Endothelial cell of umbilical vein (primary cell): ENCODE data around the gene NDST4. TPM values are rescaled to one million over a fixed set of nuclear protein-coding genes. Genes with fewer than 3 reads are reported as not detected.

ENCODE experiments used
- BruUV-seq: library from RNA; stranded (reverse); fragments of 400-500 nt; replicated peaks from 2 replicates; lab custom pipeline; 2021; lab: Mats Ljungman, UMichigan
- CTCF ChIA-PET: fragments of 300-600, 350-600 bp; sonication (Branson Sonifier 250); formaldehyde crosslinking; loops from one replicate; lab custom pipeline; 2021; ENCODE audit warnings: antibody characterized with exemption, inconsistent platforms; lab: Charles Lee
- POLR2A ChIA-PET: fragments of 300-600, 350-600 bp; sonication (Branson Sonifier 250); formaldehyde crosslinking; loops from one replicate; lab custom pipeline; 2021; ENCODE audit warnings: antibody characterized with exemption, inconsistent platforms; lab: Charles Lee
- DNase-seq: peaks from one replicate; pipeline ENCODE4 v3.0.0-alpha.2; 2011; ENCODE audit warnings: low read depth, low spot score
- FAIRE-seq: peaks from 2 replicates; lab custom pipeline; 2011; peaks lifted over from hg19 to GRCh38; lab: Jason Lieb, UNC
- H2AFZ ChIP-seq: 2 replicates; pipeline ENCODE4 v1.6.0; 2012; ENCODE audit warnings: low read depth, low read length, control low read depth, inconsistent platforms
- H3K27ac ChIP-seq: 2 replicates; pipeline ENCODE4 v1.5.1; 2011; ENCODE audit warnings: low read depth, mild to moderate bottlenecking, control low read depth, low read length, moderate library complexity; ENCODE audit not compliant: insufficient read depth
- H3K27me3 ChIP-seq, 2 experiments: 2 replicates each; pipeline versions ENCODE4 v1.6.0 to v1.6.1; 2011; ENCODE audit warnings: low read length in 2 of 2, mixed read lengths in 1 of 2; ENCODE audit not compliant: control insufficient read depth in 2 of 2, insufficient read depth in 2 of 2
- H3K36me3 ChIP-seq, 2 experiments: 2 replicates in 1 of 2; 3 replicates in 1 of 2; pipeline ENCODE4 v1.5.1; 2011; ENCODE audit warnings: low read length in 2 of 2, mild to moderate bottlenecking in 1 of 2, moderate library complexity in 1 of 2; ENCODE audit not compliant: control insufficient read depth in 2 of 2, insufficient read depth in 2 of 2; ENCODE audit errors: extremely low read depth in 1 of 2
- H3K4me1 ChIP-seq: 3 replicates; pipeline ENCODE4 v1.5.1; 2011; ENCODE audit warnings: mild to moderate bottlenecking, low read length; ENCODE audit not compliant: control insufficient read depth, insufficient read depth; ENCODE audit errors: extremely low read depth
- H3K4me2 ChIP-seq: 2 replicates; pipeline ENCODE4 v1.6.1; 2011; ENCODE audit warnings: low read length, control low read depth, mixed read lengths; ENCODE audit not compliant: insufficient read depth
- H3K4me3 ChIP-seq, 3 experiments: fragments of 200-600 bp in 1 of 3; sonication (generic), shearing (Covaris generic) in 1 of 3; replicated peaks in 1 of 3; 2 replicates each; pipeline ENCODE4 v1.5.1; 2011 to 2016; ENCODE audit warnings: control low read depth in 3 of 3, low read length in 3 of 3, mild to moderate bottlenecking in 2 of 3, inconsistent platforms in 1 of 3, low read depth in 1 of 3, moderate library complexity in 1 of 3; ENCODE audit not compliant: insufficient read depth in 1 of 3
- H3K79me2 ChIP-seq: 2 replicates; pipeline ENCODE4 v1.6.0; 2012; ENCODE audit warnings: low read length, inconsistent platforms; ENCODE audit not compliant: control insufficient read depth, insufficient read depth
- H3K9ac ChIP-seq: replicated peaks from 2 replicates; pipeline ENCODE3; 2011; ENCODE audit warnings: low read length, control low read depth; ENCODE audit not compliant: insufficient read depth; ENCODE audit errors: extremely low read depth
- H3K9me1 ChIP-seq: replicated peaks from 3 replicates; pipeline ENCODE4 v1.6.0; 2011; ENCODE audit warnings: mild to moderate bottlenecking, low read length; ENCODE audit not compliant: control insufficient read depth, insufficient read depth; ENCODE audit errors: extremely low read depth
- H3K9me3 ChIP-seq: replicated peaks from 2 replicates; pipeline ENCODE4 v1.5.1; 2012; ENCODE audit warnings: low read length, inconsistent platforms; ENCODE audit not compliant: control insufficient read depth, insufficient read depth
- H4K20me1 ChIP-seq: replicated peaks from 2 replicates; pipeline ENCODE3; 2011; ENCODE audit warnings: mild to moderate bottlenecking, low read length; ENCODE audit not compliant: control insufficient read depth, insufficient read depth; ENCODE audit errors: extremely low read depth
- CTCF ChIP-seq, 2 donors: IDR thresholded peaks; 1 replicate in 1 of 2; 2 replicates in 1 of 2; pipeline ENCODE4 v1.5.1; 2011; ENCODE audit warnings: low read length in 2 of 2, mild to moderate bottlenecking in 2 of 2, moderate library complexity in 2 of 2, control low read depth in 1 of 2, inconsistent platforms in 1 of 2, low read depth in 1 of 2; ENCODE audit not compliant: insufficient read depth in 1 of 2; ENCODE audit errors: extremely low read depth in 1 of 2
- EZH2 ChIP-seq: IDR thresholded peaks from 2 replicates; pipeline ENCODE4 v1.6.1; 2012; ENCODE audit warnings: borderline replicate concordance, low read depth, mild to moderate bottlenecking, moderate library complexity, low read length, inconsistent platforms; ENCODE audit not compliant: severe bottlenecking
- FOS ChIP-seq: IDR thresholded peaks from 2 replicates; pipeline ENCODE4 v1.6.1; 2011; ENCODE audit warnings: mild to moderate bottlenecking, low read length, moderate library complexity, borderline replicate concordance; ENCODE audit not compliant: insufficient read depth
- GATA2 ChIP-seq: IDR thresholded peaks from 2 replicates; pipeline ENCODE4 v1.7.0; 2011; ENCODE audit warnings: low read depth, mild to moderate bottlenecking, moderate library complexity, mixed read lengths, low read length; ENCODE audit not compliant: insufficient read length, insufficient read depth
- JUN ChIP-seq: IDR thresholded peaks from 2 replicates; pipeline ENCODE4 v1.6.1; 2011; ENCODE audit warnings: borderline replicate concordance, low read depth; ENCODE audit not compliant: insufficient read length, insufficient read depth
- MAX ChIP-seq: IDR thresholded peaks from 2 replicates; pipeline ENCODE4 v1.6.1; 2011; ENCODE audit not compliant: insufficient read depth, insufficient read length
- MYC ChIP-seq: IDR thresholded peaks from one replicate; pipeline ENCODE4 v1.6.1; 2011; ENCODE audit warnings: mild to moderate bottlenecking, low read depth, low read length
- POLR2A ChIP-seq: IDR thresholded peaks from 2 replicates; pipeline ENCODE4 v1.6.1; 2012; ENCODE audit warnings: low read depth, mild to moderate bottlenecking, control low read depth, low read length
- POLR2AphosphoS5 ChIP-seq: IDR thresholded peaks from 2 replicates; pipeline ENCODE4 v1.6.1; 2012; ENCODE audit warnings: low read depth, mild to moderate bottlenecking, control low read depth, low read length, moderate library complexity; ENCODE audit not compliant: insufficient read depth
- dilution Hi-C: fragments of 300-500 bp; cut with MboI; formaldehyde crosslinking; loops from one replicate; pipeline ENCODE4 v1.15.0; 2019; ENCODE audit warnings: low sequenced_read_pairs; ENCODE audit not compliant: extremely low pct_ligation_motif_present
- intact Hi-C: fragments of 100-400 bp; cut with micrococcal nuclease; formaldehyde crosslinking; loops from one replicate; pipeline ENCODE4 v1.10.0; 2022
- polyA plus RNA-seq, 4 experiments: library from polyadenylated mRNA; depleted of rRNA in 3 of 4; stranded (reverse) in 3 of 4; unstranded in 1 of 4; fragments of >200 nt; gene quantifications; 2 replicates each; pipeline versions ENCODE4 v1.2.1 to v1.2.3, GENCODE V29; 2011 to 2012; ENCODE audit warnings: missing spikeins in 1 of 4
- total RNA-seq: library from RNA; stranded (reverse); gene quantifications from 2 replicates; pipeline ENCODE4 v1.2.3, GENCODE V29; 2021

Gene NDST4
- total and polyA plus RNA-seq, 2 donors (not counting 3 experiments of a cell fraction or from before 2014, with no cell fraction given): not detected

GRCh38 chr4:115042496-115042895 lies 70.9 kb downstream of the NDST4 start:
- Histone ChIP-seq H3K4me1 (no peaks in the 10 kb centered on the region), H3K79me2 (no peaks in the 10 kb centered on the region), H3K27ac (no peak overlapping the region), H3K36me3 (no peaks in the 10 kb centered on the region), H4K20me1 (no peaks in the 10 kb centered on the region), H3K4me2 (no peak overlapping the region), H3K27me3 (no peaks in the 10 kb centered on the region), H3K4me3 (no peak overlapping the region), H2AFZ (no peak overlapping the region), H3K9me3 (peaks cover 2% of the 10 kb centered on the region), H3K9ac (no peak overlapping the region), H3K9me1 (no peaks in the 10 kb centered on the region)
- dilution Hi-C loops (no loop called here), intact Hi-C loops (no loop called here)
- ChIA-PET CTCF (no interaction called here), POLR2A (no interaction called here)
- BruUV-seq: no TSS peak
- DNase-seq (no peak), FAIRE-seq (no peak)
- TF ChIP-seq JUN: no peak
- no peak for TF ChIP-seq POLR2AphosphoS5
- no peak for TF ChIP-seq FOS
- TF ChIP-seq GATA2: no peak
- TF ChIP-seq MYC: no peak
- TF ChIP-seq CTCF (IDR thresholded peaks at IDR 0.05; ENCODE audit: extremely low read depth in 1 of 2, insufficient read depth in 1 of 2, low read depth in 1 of 2, low read length in 2 of 2): no peak
- no peak for TF ChIP-seq MAX
- TF ChIP-seq EZH2: no peak
- TF ChIP-seq POLR2A: no peak
